H9 (cell line): Measurements from ENCODE around the gene ELF1. TPM values are rescaled to one million over a fixed set of nuclear protein-coding genes. Genes with fewer than 3 reads are reported as not detected.

Experiments used
- DNase-seq: peaks from one replicate; pipeline ENCODE4 v3.0.0-alpha.2; 2017
- H2AFZ ChIP-seq: one replicate; pipeline ENCODE4 v1.6.1; 2013; ENCODE audit warnings: mild to moderate bottlenecking, low read length, control low read depth, moderate library complexity
- H2AK5ac ChIP-seq: 2 replicates; pipeline ENCODE4 v1.6.1; 2013; ENCODE audit warnings: low read length, control low read depth, mixed read lengths; ENCODE audit not compliant: insufficient read length
- H2BK120ac ChIP-seq: one replicate; pipeline ENCODE4 v1.6.1; 2013; ENCODE audit warnings: low read depth, mild to moderate bottlenecking, low read length, control low read depth, inconsistent platforms; ENCODE audit not compliant: poor library complexity, severe bottlenecking
- H2BK12ac ChIP-seq: 2 replicates; pipeline ENCODE4 v1.6.1; 2013; ENCODE audit warnings: low read length, control low read depth, mixed read lengths, low read depth; ENCODE audit not compliant: insufficient read length
- H2BK15ac ChIP-seq: 2 replicates; pipeline ENCODE4 v1.6.1; 2013; ENCODE audit warnings: low read depth, low read length, control low read depth
- H2BK20ac ChIP-seq: one replicate; pipeline ENCODE4 v1.6.1; 2013; ENCODE audit warnings: low read depth, mild to moderate bottlenecking, low read length, control low read depth, inconsistent platforms; ENCODE audit not compliant: poor library complexity, severe bottlenecking
- H2BK5ac ChIP-seq: 2 replicates; pipeline ENCODE4 v1.6.1; 2013; ENCODE audit warnings: low read length, control low read depth, mixed read lengths; ENCODE audit not compliant: insufficient read length
- H3K14ac ChIP-seq: 2 replicates; pipeline ENCODE4 v1.6.1; 2013; ENCODE audit warnings: low read length, control low read depth; ENCODE audit not compliant: insufficient read depth
- H3K18ac ChIP-seq: 2 replicates; pipeline ENCODE4 v1.6.1; 2013; ENCODE audit warnings: low read depth, mild to moderate bottlenecking, mixed read lengths, low read length, control low read depth; ENCODE audit not compliant: insufficient read length
- H3K23ac ChIP-seq: 2 replicates; pipeline ENCODE4 v1.6.1; 2013; ENCODE audit warnings: low read length, control low read depth, mixed read lengths, low read depth; ENCODE audit not compliant: insufficient read length
- H3K23me2 ChIP-seq: 2 replicates; pipeline ENCODE4 v1.6.1; 2013; ENCODE audit warnings: low read depth, mild to moderate bottlenecking, mixed read lengths, low read length, control low read depth; ENCODE audit not compliant: insufficient read length, poor library complexity, severe bottlenecking
- H3K27ac ChIP-seq: 2 replicates; pipeline ENCODE4 v1.5.1; 2013; ENCODE audit warnings: low read length, control low read depth, mixed read lengths, low read depth; ENCODE audit not compliant: insufficient read length
- H3K27me3 ChIP-seq: 2 replicates; pipeline ENCODE4 v1.6.1; 2013; ENCODE audit warnings: low read length, control low read depth, inconsistent platforms; ENCODE audit not compliant: insufficient read depth
- H3K4ac ChIP-seq: 2 replicates; pipeline ENCODE4 v1.6.1; 2013; ENCODE audit warnings: low read depth, mild to moderate bottlenecking, control low read depth, inconsistent platforms, low read length, moderate library complexity
- H3K4me1 ChIP-seq: 2 replicates; pipeline ENCODE4 v1.6.1; 2013; ENCODE audit warnings: low read length, control low read depth, inconsistent platforms; ENCODE audit not compliant: insufficient read depth
- H3K4me2 ChIP-seq: 2 replicates; pipeline ENCODE4 v1.6.1; 2013; ENCODE audit warnings: low read length, control low read depth, mixed read lengths; ENCODE audit not compliant: insufficient read length, insufficient read depth
- H3K56ac ChIP-seq: 2 replicates; pipeline ENCODE4 v1.6.1; 2013; ENCODE audit warnings: low read depth, mild to moderate bottlenecking, mixed read lengths, low read length, control low read depth; ENCODE audit not compliant: insufficient read length
- H3K79me1 ChIP-seq: 2 replicates; pipeline ENCODE4 v1.6.1; 2013; ENCODE audit warnings: low read depth, mild to moderate bottlenecking, moderate library complexity, low read length, control low read depth, inconsistent platforms; ENCODE audit not compliant: insufficient read depth, poor library complexity, severe bottlenecking
- H3K79me2 ChIP-seq: 2 replicates; pipeline ENCODE4 v1.6.1; 2013; ENCODE audit warnings: low read length, control low read depth, inconsistent platforms; ENCODE audit not compliant: insufficient read depth
- H3K9ac ChIP-seq: 2 replicates; pipeline ENCODE4 v1.6.1; 2013; ENCODE audit warnings: low read length, control low read depth, mixed read lengths; ENCODE audit not compliant: insufficient read length; ENCODE audit errors: extremely low read depth
- H3K9me3 ChIP-seq: one replicate; pipeline ENCODE4 v1.6.1; 2013; ENCODE audit warnings: low read depth, low read length, inconsistent platforms; ENCODE audit not compliant: control insufficient read depth
- H3T11ph ChIP-seq: one replicate; pipeline ENCODE4 v1.6.1; 2013; ENCODE audit warnings: mild to moderate bottlenecking, low read length, control low read depth, inconsistent platforms
- H4K20me1 ChIP-seq: one replicate; pipeline ENCODE4 v1.6.1; 2013; ENCODE audit not compliant: control insufficient read depth, insufficient read length, insufficient read depth
- H4K5ac ChIP-seq: 2 replicates; pipeline ENCODE4 v1.6.1; 2013; ENCODE audit warnings: low read depth, mild to moderate bottlenecking, mixed read lengths, low read length, control low read depth; ENCODE audit not compliant: insufficient read length
- H4K8ac ChIP-seq: replicated peaks from 2 replicates; pipeline ENCODE4 v1.6.1; 2013; ENCODE audit warnings: low read length, control low read depth, mixed read lengths, low read depth; ENCODE audit not compliant: insufficient read length
- H4K91ac ChIP-seq: 2 replicates; pipeline ENCODE4 v1.6.1; 2013; ENCODE audit warnings: low read depth, mild to moderate bottlenecking, moderate library complexity, mixed read lengths, low read length, control low read depth; ENCODE audit not compliant: insufficient read length
- H3K27ac Mint-ChIP-seq, 3 experiments: 2 replicates in 2 of 3; 3 replicates in 1 of 3; pipeline ENCODE4 v1.8.0; 2020 to 2021; ENCODE audit warnings: mixed read lengths in 3 of 3, mild to moderate bottlenecking in 1 of 3, moderate library complexity in 1 of 3
- H3K27me3 Mint-ChIP-seq: 2 replicates; pipeline ENCODE4 v1.8.0; 2021; ENCODE audit warnings: low read depth, mild to moderate bottlenecking, moderate library complexity, mixed read lengths
- H3K36me3 Mint-ChIP-seq, 3 experiments: 2 replicates in 2 of 3; 3 replicates in 1 of 3; pipeline ENCODE4 v1.8.0; 2020 to 2021; ENCODE audit warnings: low read depth in 3 of 3, mixed read lengths in 3 of 3; ENCODE audit not compliant: insufficient read depth in 1 of 3
- H3K4me1 Mint-ChIP-seq, 2 experiments: 2 replicates each; pipeline ENCODE4 v1.8.0; 2020; ENCODE audit warnings: mixed read lengths in 2 of 2
- H3K4me3 Mint-ChIP-seq, 2 experiments: 2 replicates in 1 of 2; 3 replicates in 1 of 2; pipeline ENCODE4 v1.8.0; 2020 to 2021; ENCODE audit warnings: mild to moderate bottlenecking in 2 of 2, mixed read lengths in 2 of 2, moderate library complexity in 1 of 2
- H3K9me3 Mint-ChIP-seq, 2 experiments: 2 replicates in 1 of 2; 3 replicates in 1 of 2; pipeline ENCODE4 v1.8.0; 2020; ENCODE audit warnings: mild to moderate bottlenecking in 2 of 2, mixed read lengths in 2 of 2, moderate library complexity in 1 of 2
- CTCF ChIP-seq: fragments of 200-600 bp; sonication (generic); conservative IDR thresholded peaks from 3 replicates; pipeline ENCODE4 v1.8.0; 2021; ENCODE audit warnings: antibody characterized with exemption, mild to moderate bottlenecking
- WGBS: extraction: QIAGEN DNeasy Blood & Tissue Kit; methylation state at CpG from one replicate; pipeline ENCODE4 v1.1.7; 2013; ENCODE audit warnings: missing lambda C conversion rate, low lambda C conversion rate, mixed read lengths; ENCODE audit not compliant: insufficient read length; ENCODE audit errors: extremely low coverage; 5-methylcytosine and 5-hydroxymethylcytosine counted together
- total RNA-seq: library from RNA; stranded (reverse); gene quantifications from 2 replicates; pipeline ENCODE4 v1.2.1, GENCODE V29; 2021

Gene ELF1
- total RNA-seq, 1 experiment from 2014 or later: 15.5 TPM

- Histone ChIP-seq H2BK120ac (no peak overlapping the region), H3K14ac (no peak overlapping the region), H2AFZ (no peak overlapping the region), H3K56ac (no peak overlapping the region), H2BK12ac (no peak overlapping the region), H3K27ac (no peak overlapping the region), H3K18ac (no peak overlapping the region), H3K27me3 (no peaks in the 10 kb centered on the region), H2AK5ac (no peak overlapping the region), H3K9me3 (no peaks in the 10 kb centered on the region), H3K9ac (no peak overlapping the region), H4K20me1 (no peaks in the 10 kb centered on the region), H2BK15ac (no peak overlapping the region), H4K5ac (no peak overlapping the region), H3K4ac (no peak overlapping the region), H3K4me1 (no peaks in the 10 kb centered on the region), H2BK20ac (no peak overlapping the region), H4K8ac (no peak overlapping the region), H3K4me2 (no peak overlapping the region), H3T11ph (no peak overlapping the region), H3K79me1 (no peaks in the 10 kb centered on the region), H2BK5ac (no peak overlapping the region), H3K23me2 (no peaks in the 10 kb centered on the region), H3K79me2 (no peaks in the 10 kb centered on the region), H4K91ac (no peak overlapping the region), H3K23ac (no peak overlapping the region)
- Mint-ChIP-seq H3K27ac (peak overlapping the region in 1 of 3 experiments; percentile 54; a peak in 2 of 7 replicates), H3K4me1 (peaks cover 0 to 3% of the 10 kb centered on the region in 2 experiments; a peak in 1 of 4 replicates), H3K4me3 (no peak overlapping the region), H3K27me3 (no peaks in the 10 kb centered on the region), H3K9me3 (no peaks in the 10 kb centered on the region), H3K36me3 (no peaks in the 10 kb centered on the region)
- DNase-seq: no peak
- WGBS: no CpG with 5 or more reads among the region's 4 CpGs
- TF ChIP-seq CTCF: no peak
Measured at GRCh38 chr13:40969169-40969901, 49.8 kb downstream of the ELF1 start.
